Measurements from ENCODE around the gene ERC1. TPM values are rescaled to one million over a fixed set of nuclear protein-coding genes. Genes with fewer than 3 reads are reported as not detected.

Gene ERC1
- total and polyA plus RNA-seq, 9 of the 15 experiments (the other 6 are each of a cell fraction or from before 2014, with no cell fraction given): 0.74 to 11.8 (median 4.8) TPM

DNA sequence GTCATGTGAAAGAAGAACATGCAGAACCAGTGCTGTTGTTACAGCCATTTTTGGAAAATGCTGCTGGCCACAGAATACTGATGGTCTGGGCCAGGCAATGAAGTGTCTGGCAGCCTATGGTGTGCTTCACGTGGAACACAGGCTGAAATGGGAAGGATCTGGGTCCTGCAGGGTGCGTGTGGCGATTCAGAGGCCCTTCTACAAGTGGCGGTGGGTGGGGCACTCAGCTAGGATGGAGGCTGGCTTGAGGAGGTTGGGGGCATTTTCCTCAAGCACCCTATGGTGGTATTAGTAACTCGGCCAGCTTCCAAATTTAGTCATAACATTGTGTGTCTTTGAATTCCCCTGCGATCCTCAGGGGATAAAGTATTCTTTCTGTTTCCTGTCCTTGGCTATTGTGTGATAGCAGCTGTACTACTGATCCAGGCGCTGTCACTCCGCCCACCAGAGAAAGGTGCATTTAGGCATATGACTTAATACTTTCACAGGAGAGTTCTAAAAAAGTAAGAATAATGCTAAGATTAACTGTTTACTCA, 32.4 kb upstream of the ERC1 start:
- H3K4me1 ChIP-seq (replicated peaks in 1 of 2; ENCODE audit: control insufficient read depth in 2 of 2, insufficient read depth in 2 of 2, low read length in 2 of 2): peaks cover 0 to 1% of the 10 kb centered on the region in 2 experiments; a peak in 3 of 5 replicates
- H4K20me1 ChIP-seq (replicated peaks; ENCODE audit: control insufficient read depth, insufficient read depth, low read length): no peaks in the 10 kb centered on the region
- H2AFZ ChIP-seq (ENCODE audit: low read depth, low read length): peak overlapping the region; percentile 39; the same call in 1 of the 2 replicates
- ChIA-PET CTCF (ENCODE audit: low intra/inter-chr PET ratio) (no interaction called here), POLR2A (interaction anchor here (0.8 to 1.1 kb wide), 2 partner anchors 9 kb away, joined by 3 to 4 read pairs; partner anchors contain the start of gene RAD52)
- H3K27me3 ChIP-seq (ENCODE audit: control insufficient read depth in 2 of 2, insufficient read depth in 2 of 2, low read length in 2 of 2): no peaks in the 10 kb centered on the region
- no peaks in the 10 kb centered on the region for H3K9me1 ChIP-seq (ENCODE audit: control insufficient read depth, insufficient read depth, low read length)
- no TSS peak for BruUV-seq (replicated peaks)
- intact Hi-C loops (cut with micrococcal nuclease) (no loop called here), in situ Hi-C loops (cut with MboI) (no loop called here)
- no peaks in the 10 kb centered on the region for H3K79me2 ChIP-seq (ENCODE audit: control insufficient read depth, insufficient read depth, low read length)
- no peak overlapping the region for H3K4me3 ChIP-seq
- H3K9ac ChIP-seq (ENCODE audit: insufficient read depth in 1 of 2, low read depth in 2 of 2, low read length in 2 of 2): no peak overlapping the region
- 37% methylated on average over 7 of the region's 8 CpGs for WGBS (ENCODE audit: insufficient coverage, low coverage, missing lambda C conversion rate)
- H3K9me3 ChIP-seq (replicated peaks; ENCODE audit: control insufficient read depth, insufficient read depth, low read depth, low read length): no peaks in the 10 kb centered on the region
- no peaks in the 10 kb centered on the region for H3K36me3 ChIP-seq (ENCODE audit: control insufficient read depth, insufficient read depth, low read length)
- ATAC-seq (no peak), FAIRE-seq (no peak), DNase-seq (ENCODE audit: extremely low read depth in 1 of 4, low spot score in 3 of 4) (no peak)
- no peak overlapping the region for H3K27ac ChIP-seq (ENCODE audit: extremely low read depth, low read depth, low read length)
- H3K4me2 ChIP-seq (ENCODE audit: insufficient read depth, low read length): no peak overlapping the region
- TF ChIP-seq, protein P1, sequence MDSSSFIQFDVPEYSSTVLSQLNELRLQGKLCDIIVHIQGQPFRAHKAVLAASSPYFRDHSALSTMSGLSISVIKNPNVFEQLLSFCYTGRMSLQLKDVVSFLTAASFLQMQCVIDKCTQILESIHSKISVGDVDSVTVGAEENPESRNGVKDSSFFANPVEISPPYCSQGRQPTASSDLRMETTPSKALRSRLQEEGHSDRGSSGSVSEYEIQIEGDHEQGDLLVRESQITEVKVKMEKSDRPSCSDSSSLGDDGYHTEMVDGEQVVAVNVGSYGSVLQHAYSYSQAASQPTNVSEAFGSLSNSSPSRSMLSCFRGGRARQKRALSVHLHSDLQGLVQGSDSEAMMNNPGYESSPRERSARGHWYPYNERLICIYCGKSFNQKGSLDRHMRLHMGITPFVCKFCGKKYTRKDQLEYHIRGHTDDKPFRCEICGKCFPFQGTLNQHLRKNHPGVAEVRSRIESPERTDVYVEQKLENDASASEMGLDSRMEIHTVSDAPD (CRISPR knock-in tag; IDR thresholded peaks at IDR 0.05): no peak
- no peak for TF ChIP-seq L3MBTL2 (IDR thresholded peaks at IDR 0.05)
- TF ChIP-seq RFX5 (IDR thresholded peaks at IDR 0.05; ENCODE audit: low read depth, low read length): no peak
- TF ChIP-seq SP1 (CRISPR knock-in tag; IDR thresholded peaks at IDR 0.05): no peak
- no peak for TF ChIP-seq ZNF436 (CRISPR knock-in tag; IDR thresholded peaks at IDR 0.05)
- TF ChIP-seq, protein P2, sequence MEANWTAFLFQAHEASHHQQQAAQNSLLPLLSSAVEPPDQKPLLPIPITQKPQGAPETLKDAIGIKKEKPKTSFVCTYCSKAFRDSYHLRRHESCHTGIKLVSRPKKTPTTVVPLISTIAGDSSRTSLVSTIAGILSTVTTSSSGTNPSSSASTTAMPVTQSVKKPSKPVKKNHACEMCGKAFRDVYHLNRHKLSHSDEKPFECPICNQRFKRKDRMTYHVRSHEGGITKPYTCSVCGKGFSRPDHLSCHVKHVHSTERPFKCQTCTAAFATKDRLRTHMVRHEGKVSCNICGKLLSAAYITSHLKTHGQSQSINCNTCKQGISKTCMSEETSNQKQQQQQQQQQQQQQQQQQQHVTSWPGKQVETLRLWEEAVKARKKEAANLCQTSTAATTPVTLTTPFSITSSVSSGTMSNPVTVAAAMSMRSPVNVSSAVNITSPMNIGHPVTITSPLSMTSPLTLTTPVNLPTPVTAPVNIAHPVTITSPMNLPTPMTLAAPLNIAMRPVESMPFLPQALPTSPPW (CRISPR knock-in tag; IDR thresholded peaks at IDR 0.05): no peak
- TF ChIP-seq, protein P3, sequence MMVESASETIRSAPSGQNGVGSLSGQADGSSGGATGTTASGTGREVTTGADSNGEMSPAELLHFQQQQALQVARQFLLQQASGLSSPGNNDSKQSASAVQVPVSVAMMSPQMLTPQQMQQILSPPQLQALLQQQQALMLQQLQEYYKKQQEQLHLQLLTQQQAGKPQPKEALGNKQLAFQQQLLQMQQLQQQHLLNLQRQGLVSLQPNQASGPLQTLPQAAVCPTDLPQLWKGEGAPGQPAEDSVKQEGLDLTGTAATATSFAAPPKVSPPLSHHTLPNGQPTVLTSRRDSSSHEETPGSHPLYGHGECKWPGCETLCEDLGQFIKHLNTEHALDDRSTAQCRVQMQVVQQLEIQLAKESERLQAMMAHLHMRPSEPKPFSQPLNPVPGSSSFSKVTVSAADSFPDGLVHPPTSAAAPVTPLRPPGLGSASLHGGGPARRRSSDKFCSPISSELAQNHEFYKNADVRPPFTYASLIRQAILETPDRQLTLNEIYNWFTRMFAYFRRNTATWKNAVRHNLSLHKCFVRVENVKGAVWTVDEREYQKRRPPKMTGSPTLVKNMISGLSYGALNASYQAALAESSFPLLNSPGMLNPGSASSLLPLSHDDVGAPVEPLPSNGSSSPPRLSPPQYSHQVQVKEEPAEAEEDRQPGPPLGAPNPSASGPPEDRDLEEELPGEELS (CRISPR knock-in tag; IDR thresholded peaks at IDR 0.05; ENCODE audit: borderline replicate concordance): no peak
- no peak for TF ChIP-seq ETV1 (tag; conservative IDR thresholded peaks at IDR 0.05; ENCODE audit: low read depth)
- TF ChIP-seq POLR3A (IDR thresholded peaks at IDR 0.05; ENCODE audit: borderline replicate concordance, extremely low read depth, insufficient read depth, insufficient read length): no peak
- TF ChIP-seq, protein P4, sequence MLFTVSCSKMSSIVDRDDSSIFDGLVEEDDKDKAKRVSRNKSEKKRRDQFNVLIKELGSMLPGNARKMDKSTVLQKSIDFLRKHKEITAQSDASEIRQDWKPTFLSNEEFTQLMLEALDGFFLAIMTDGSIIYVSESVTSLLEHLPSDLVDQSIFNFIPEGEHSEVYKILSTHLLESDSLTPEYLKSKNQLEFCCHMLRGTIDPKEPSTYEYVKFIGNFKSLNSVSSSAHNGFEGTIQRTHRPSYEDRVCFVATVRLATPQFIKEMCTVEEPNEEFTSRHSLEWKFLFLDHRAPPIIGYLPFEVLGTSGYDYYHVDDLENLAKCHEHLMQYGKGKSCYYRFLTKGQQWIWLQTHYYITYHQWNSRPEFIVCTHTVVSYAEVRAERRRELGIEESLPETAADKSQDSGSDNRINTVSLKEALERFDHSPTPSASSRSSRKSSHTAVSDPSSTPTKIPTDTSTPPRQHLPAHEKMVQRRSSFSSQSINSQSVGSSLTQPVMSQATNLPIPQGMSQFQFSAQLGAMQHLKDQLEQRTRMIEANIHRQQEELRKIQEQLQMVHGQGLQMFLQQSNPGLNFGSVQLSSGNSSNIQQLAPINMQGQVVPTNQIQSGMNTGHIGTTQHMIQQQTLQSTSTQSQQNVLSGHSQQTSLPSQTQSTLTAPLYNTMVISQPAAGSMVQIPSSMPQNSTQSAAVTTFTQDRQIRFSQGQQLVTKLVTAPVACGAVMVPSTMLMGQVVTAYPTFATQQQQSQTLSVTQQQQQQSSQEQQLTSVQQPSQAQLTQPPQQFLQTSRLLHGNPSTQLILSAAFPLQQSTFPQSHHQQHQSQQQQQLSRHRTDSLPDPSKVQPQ (CRISPR knock-in tag; IDR thresholded peaks at IDR 0.05; ENCODE audit: borderline replicate concordance): no peak
- TF ChIP-seq FOXA1 (IDR thresholded peaks at IDR 0.05; ENCODE audit: borderline replicate concordance): no peak

All from K562 (cell line).